HG03469 (cell line): Measurements from ENCODE around the gene TBC1D10A.
A peak's percentile ranks its signal among the peaks of the same experiment; 100 is the strongest.

ENCODE experiments used
- ATAC-seq: cut with Tn5 transposase; IDR thresholded peaks from one replicate; pipeline ENCODE4 v1.9.1; 2021; ENCODE audit warnings: mild to moderate bottlenecking, moderate library complexity, moderate number of reproducible peaks; ENCODE audit not compliant: unreplicated experiment

TBC1D10A gene

GRCh38 chr22:30326706-30327362, at the start of gene TBC1D10A:
TBC1D10A (minus strand) TSS chr22:30326941; CDS start chr22:30326881, 60 bp downstream.
- peak; percentile 67 for ATAC-seq

GRCh38 chr22:30375312-30375849, 48.6 kb upstream of the TBC1D10A start:
- no peak for ATAC-seq

- no peak for ATAC-seq
These were observed 46.9 kb upstream of the TBC1D10A start for GRCh38 chr22:30373331-30374325.

GRCh38 chr22:30372915-30373314, 46.2 kb upstream of the TBC1D10A start:
- no peak for ATAC-seq

- ATAC-seq = no peak
These were observed 45.2 kb upstream of the TBC1D10A start for GRCh38 chr22:30371981-30372380.

- ATAC-seq = no peak
These were observed 44.6 kb upstream of the TBC1D10A start for GRCh38 chr22:30371321-30371720.

- no peak for ATAC-seq
These were observed 44.0 kb upstream of the TBC1D10A start for GRCh38 chr22:30370641-30371230.

- no peak for ATAC-seq
These were observed 41.7 kb upstream of the TBC1D10A start for GRCh38 chr22:30368420-30368819.

- no peak for ATAC-seq
These were observed 39.1 kb upstream of the TBC1D10A start for GRCh38 chr22:30365891-30366290.

GRCh38 chr22:30362651-30363281, 36.0 kb upstream of the TBC1D10A start:
- no peak for ATAC-seq

- ATAC-seq = no peak
These were observed 35.3 kb upstream of the TBC1D10A start for GRCh38 chr22:30361916-30362650.

GRCh38 chr22:30358541-30358940, 31.8 kb upstream of the TBC1D10A start:
- no peak for ATAC-seq

GRCh38 chr22:30357650-30358215, 31.0 kb upstream of the TBC1D10A start:
- ATAC-seq = no peak

GRCh38 chr22:30357236-30357570, 30.5 kb upstream of the TBC1D10A start:
- no peak for ATAC-seq

- peak; percentile 76 for ATAC-seq
These were observed 29.9 kb upstream of the TBC1D10A start, which contains the start of the genes CCDC157 and SF3A1 for GRCh38 chr22:30356449-30357235. CCDC157 (plus strand) TSS chr22:30357007; CDS start chr22:30366001, 8,994 bp downstream. SF3A1 (minus strand) TSS chr22:30356894; CDS start chr22:30356792, 102 bp downstream.

GRCh38 chr22:30354644-30355043, 27.9 kb upstream of the TBC1D10A start:
- ATAC-seq = no peak

- ATAC-seq = no peak
These were observed 24.5 kb upstream of the TBC1D10A start for GRCh38 chr22:30351226-30351625.

- ATAC-seq = no peak
These were observed 22.1 kb upstream of the TBC1D10A start for GRCh38 chr22:30348809-30349208.

- no peak for ATAC-seq
These were observed 21.7 kb upstream of the TBC1D10A start for GRCh38 chr22:30348404-30348803.
